Omental fat pad (tissue), 4 donors: Measurements from ENCODE around the gene AKAP12. TPM values are rescaled to one million over a fixed set of nuclear protein-coding genes. Genes with fewer than 3 reads are reported as not detected.

Source experiments
- ATAC-seq: fragments of 150-250 bp; one replicate; pipeline ENCODE4 v1.9.1; 2016; ENCODE audit warnings: mild to moderate bottlenecking, moderate library complexity; ENCODE audit not compliant: low FRiP score
- DNase-seq: peaks from one replicate; pipeline ENCODE4 v3.0.0-alpha.2; 2019; ENCODE audit warnings: low spot score
- total RNA-seq, 4 donors: library from RNA; depleted of rRNA; stranded (reverse); fragments of >200 nt; gene quantifications; one replicate each; pipeline ENCODE4 v1.1.0, GENCODE V29; 2016
- TF ChIP-seq, protein P1 (sequence below), 3 donors: fragments of 450-650 bp; IDR thresholded peaks; one replicate each; pipeline ENCODE4 v1.5.1; 2016 to 2017; ENCODE audit warnings: antibody characterized with exemption in 3 of 3, mild to moderate bottlenecking in 3 of 3, moderate library complexity in 2 of 3

The AKAP12 gene
- total RNA-seq, 4 donors from 2014 or later, result 151 to 488 (median 216) TPM

DNA sequence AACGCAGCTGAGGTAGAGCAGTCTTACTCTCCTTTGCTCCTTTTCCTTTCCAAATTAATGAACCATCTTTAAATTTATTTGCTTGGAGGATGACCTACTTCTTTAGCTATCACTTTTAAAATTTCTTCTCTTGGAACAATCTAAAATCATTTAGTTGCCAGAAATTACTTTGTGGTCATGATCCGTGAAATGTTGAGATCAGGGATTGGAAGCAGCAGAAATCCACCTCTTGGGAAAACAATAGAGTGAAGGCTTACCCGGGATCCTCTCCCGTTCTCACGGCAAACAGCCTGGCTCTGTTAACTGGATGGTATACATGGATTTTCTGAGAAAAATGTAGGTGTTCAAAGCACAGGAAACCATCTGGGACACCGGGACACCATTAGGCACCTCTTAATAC is 7.7 kb downstream of the AKAP12 start:
- DNase-seq (no peak), ATAC-seq (no peak)
- TF ChIP-seq, protein P1, sequence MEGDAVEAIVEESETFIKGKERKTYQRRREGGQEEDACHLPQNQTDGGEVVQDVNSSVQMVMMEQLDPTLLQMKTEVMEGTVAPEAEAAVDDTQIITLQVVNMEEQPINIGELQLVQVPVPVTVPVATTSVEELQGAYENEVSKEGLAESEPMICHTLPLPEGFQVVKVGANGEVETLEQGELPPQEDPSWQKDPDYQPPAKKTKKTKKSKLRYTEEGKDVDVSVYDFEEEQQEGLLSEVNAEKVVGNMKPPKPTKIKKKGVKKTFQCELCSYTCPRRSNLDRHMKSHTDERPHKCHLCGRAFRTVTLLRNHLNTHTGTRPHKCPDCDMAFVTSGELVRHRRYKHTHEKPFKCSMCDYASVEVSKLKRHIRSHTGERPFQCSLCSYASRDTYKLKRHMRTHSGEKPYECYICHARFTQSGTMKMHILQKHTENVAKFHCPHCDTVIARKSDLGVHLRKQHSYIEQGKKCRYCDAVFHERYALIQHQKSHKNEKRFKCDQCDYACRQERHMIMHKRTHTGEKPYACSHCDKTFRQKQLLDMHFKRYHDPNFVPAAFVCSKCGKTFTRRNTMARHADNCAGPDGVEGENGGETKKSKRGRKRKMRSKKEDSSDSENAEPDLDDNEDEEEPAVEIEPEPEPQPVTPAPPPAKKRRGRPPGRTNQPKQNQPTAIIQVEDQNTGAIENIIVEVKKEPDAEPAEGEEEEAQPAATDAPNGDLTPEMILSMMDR (IDR thresholded peaks at IDR 0.05), result no peak

DNA sequence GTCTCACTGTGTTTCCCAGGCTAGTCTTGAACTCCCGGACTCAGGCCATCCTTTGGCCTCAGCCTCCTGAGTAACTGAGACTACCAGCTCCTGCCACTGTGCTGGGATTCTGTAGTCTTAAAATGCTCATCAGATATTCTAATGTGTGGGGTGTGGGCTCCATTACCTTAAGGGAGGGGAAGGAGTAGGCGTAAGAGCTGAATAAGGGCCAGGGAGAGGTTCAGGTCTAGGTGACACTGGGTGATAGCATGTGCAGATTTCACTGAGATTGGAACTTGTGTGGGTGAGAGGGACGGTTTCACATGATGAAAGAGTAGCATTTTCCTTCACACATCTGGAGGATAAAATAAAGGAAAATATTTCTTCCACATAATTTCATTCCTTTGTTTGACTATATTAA is 8.5 kb downstream of the AKAP12 start:
- ATAC-seq (no peak), DNase-seq (no peak)
- TF ChIP-seq, protein P1 (IDR thresholded peaks at IDR 0.05), result no peak

DNA sequence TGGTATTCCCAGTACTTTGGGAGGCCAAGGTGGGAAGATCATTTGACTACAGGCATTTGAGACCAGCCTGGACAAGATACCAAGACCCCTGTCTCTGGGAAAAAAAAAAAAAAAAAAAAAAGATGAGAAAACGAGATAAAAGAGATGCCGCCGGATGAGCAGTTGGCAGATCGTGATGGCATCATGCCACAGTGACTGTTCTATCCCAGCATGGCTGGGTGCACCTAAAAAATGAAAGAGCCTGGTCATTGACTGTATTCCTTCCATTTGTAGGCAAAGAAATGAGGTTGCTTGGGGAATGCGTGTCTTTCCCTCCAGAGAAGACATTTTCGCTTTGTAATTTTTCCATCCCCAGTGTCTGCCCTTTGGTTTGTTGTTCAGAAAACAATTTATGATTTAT is 12.9 kb downstream of the AKAP12 start:
- DNase-seq, result no peak
- TF ChIP-seq, protein P1 (IDR thresholded peaks at IDR 0.05), result no peak
- no peak for ATAC-seq

DNA sequence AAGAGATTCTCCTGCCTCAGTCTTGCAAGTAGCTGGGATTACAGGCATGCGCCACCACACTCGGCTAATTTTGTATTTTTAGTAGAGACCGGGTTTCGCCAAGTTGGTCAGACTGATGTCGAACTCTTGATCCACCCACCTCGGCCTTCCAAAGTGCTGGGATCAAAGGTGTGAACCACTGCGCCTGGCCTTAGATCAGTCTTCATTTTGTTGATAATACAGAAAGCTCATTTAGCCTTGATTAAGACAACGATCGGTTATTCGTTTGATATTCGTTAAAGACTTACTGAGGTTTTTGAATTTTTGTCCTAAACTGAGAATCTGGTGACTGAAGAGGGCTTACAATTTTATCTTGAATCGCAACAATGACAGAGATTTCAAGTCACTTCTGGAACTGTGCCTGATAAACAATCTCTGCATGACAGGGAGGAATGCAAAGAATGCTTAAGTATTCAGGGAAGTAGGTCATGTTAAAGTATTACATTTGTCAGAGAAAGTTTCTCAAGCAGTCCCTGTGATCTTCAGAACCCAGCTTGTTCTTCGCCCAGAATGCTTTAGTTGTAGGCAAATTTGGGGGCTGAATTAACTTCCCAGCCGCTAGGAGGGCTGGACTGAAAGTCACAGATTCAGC is 14.8 kb downstream of the AKAP12 start:
- DNase-seq (no peak), ATAC-seq (no peak)
- TF ChIP-seq, protein P1 (IDR thresholded peaks at IDR 0.05), result no peak

DNA sequence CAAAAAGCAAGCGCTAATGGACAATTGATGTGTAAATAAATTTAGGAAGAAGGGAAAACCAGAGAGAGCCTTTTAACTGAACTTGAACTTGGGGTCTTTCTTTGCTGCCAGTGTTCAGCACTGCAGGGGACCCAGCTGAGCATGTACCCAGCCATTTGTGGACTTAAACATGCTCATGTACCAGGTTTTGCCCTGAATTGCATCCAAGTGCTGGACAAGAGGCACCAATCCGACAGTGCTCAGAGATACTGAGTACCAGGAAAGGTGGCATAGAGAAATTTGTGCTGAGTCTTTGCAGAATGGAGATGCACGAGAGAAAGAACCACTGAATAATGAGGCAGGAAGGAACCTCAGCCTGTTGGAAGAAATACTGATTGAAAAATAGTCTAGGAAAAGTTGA is 16.0 kb downstream of the AKAP12 start:
- ATAC-seq (no peak), DNase-seq (no peak)
- TF ChIP-seq, protein P1 (IDR thresholded peaks at IDR 0.05), result no peak

DNA sequence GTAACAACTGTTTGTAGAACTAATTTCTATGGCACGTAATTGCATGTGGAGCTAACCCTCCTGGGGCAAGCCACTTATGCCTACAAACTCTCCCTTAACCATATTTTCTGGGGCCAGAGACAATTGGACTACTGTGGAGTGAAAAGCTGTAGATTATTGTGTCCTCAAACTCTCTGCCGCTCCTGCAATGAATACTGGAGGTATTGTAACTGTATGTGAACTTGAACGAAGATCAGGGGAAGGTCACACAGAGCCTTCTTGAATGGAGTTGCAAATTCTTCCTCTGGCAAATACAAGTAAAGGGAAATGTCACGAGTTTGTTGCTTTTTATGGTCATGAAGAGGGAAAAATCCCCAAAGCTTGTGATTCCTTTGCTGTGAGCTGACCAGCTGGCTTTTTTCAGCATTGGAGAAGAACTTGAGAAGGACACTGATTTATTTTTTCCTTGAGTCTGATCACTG is 18.2 kb downstream of the AKAP12 start:
- ATAC-seq (no peak), DNase-seq (no peak)
- TF ChIP-seq, protein P1 (IDR thresholded peaks at IDR 0.05), result no peak

DNA sequence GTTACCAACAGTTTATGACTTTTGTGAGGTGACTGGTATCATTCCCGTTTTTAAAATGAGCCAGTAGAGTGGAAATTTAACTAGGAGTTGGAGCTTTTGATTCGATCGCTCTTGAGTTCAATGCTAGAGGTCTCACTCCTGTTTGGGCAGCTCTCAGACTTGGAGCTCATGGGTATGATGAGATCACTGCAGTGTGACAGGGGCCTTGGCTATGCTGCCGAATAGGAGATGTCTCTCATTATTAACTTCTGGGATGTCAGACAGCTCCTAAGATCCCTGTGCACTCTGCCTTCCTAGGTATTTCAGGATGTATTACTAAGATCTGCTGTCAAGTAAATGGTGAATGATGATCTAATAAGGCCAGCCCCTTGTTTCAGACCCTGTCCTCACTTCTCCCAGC is 20.4 kb downstream of the AKAP12 start:
- DNase-seq, result no peak
- no peak for ATAC-seq
- TF ChIP-seq, protein P1 (IDR thresholded peaks at IDR 0.05), result no peak
